Measurements from ENCODE around the gene TPM1.
A peak's percentile ranks its signal among the peaks of the same experiment; 100 is the strongest.

Gene TPM1

GRCh38 chr15:63072023-63072650, 29.6 kb downstream of the TPM1 start:
- no peak for DNase-seq

DNA sequence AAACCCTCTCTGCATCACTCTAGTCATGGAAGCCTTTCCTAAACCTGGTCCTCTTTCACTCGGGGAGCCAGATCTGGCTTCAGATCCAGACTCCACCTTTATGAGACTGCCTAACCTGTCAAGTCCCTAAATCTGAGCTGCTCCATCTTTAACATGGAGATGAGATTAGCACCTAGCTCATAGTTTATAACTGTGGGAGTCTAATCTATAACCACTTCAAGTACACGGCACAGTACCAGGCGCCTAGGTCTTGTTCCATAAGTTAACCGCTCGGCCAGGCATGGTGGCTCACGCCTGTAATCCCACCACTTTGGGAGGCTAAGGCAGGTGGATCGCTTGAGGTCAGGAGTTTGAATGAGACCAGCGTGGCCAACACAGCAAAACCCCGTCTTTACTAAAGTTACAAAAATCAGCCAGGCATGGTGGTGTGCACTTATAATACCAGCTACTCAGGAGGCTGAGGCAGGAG, 30.3 kb downstream of the TPM1 start:
- DNase-seq = no peak

- peak in 1 of 58 donors; percentile 9 for DNase-seq
Observed at GRCh38 chr15:63073497-63074172, 31.1 kb downstream of the TPM1 start.

DNA sequence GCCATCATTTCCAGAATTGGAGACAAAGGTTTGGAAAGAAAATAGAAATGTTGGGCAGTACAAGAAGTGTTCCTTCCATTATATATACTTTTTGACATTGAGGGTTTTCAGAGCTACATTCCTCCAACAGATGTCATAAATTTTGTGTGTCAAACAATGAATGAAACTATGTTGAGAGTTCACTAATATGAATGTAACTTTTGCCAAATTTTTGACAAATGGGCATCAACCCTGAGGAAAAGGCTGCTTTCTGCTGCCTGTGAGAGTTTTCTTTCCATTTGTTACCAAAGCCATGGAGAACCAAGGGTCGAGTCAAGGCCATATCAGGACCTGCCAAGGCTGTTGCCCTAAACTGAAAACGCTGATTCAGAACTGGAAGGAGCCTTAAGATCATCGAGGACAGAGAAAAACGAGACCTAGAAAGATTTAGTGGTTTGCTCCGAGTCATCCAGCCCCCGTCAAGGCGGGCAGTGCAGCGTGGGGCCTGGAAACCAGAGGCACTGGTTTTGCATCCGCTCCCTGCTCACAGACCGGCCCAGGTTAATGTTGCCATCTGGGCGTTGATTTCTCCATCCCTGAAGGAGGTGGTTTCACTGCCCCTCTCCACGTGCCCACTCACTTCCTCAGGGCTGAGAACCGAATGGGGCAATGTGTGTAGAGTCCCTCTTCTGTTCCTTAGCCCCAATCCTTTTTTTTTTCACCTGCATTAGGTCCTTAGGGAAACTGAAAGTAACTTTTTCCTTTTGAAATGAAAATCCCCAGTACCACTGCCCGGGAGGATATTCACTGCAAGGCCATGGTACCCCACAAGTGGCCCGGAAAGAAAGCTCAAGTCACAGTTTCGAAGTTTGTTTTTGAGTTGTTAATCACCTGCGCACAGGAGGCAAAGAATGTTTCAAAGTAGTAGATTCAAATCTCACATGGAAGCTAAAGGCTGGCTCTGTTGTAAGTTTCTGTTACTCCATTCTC, 32.8 kb downstream of the TPM1 start:
- DNase-seq = no peak

DNA sequence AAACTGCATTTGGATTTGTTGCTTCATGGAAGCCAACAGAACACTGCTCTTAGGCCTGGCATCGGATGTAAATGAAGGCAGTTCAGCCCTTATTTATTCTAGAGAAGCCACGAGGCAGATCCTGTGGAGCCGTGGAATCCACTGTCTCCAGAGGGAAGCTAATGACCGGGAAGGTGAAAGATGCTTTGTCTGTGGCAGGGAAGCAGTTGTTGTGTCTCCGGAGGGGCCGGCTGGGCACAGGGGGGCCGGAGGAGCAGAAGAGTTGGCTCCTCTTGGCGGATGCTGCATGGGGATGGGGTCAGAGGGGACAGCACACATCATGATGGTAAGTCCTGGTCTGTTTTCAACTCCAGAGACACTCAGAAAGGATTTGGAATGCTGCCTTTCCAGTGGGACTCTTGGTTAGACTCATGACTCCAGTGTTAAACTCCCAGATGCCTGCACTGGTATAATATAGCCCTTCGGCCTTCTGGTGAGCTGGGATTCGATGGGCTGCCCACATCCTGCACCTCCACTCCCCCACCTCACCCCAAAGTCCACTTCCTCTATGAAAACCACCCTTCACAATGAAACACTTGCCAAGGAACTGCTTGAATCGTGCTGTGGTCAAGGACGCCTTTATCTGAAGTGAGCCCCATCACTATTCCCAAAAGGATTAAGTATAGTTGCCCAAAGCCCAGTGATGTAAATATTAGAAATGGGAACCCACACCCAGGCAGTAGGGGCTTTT, 33.6 kb downstream of the TPM1 start:
- no peak for DNase-seq

GRCh38 chr15:63076714-63077046, 34.1 kb downstream of the TPM1 start:
- DNase-seq = no peak

DNA sequence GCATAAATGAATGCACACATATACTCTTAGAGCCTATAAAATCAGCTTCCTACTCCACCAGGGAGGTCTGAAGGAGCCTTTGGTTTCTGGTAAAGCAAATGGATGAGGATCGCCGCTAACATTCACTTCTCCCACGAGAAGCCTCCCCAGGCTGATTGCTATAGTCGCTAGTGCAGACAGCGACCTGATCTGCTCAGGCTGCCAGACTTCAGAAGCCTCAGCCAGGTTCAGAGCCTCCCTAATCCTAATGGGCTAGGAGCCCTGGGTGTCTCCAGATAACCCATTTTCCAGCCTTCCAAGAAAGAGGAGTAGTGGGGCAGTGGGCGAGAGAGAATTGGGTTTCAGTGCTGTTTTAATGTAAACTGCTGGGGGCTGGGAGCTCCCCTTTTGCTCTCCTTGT, 35.4 kb downstream of the TPM1 start:
- DNase-seq = no peak

GRCh38 chr15:63079947-63080626, 37.5 kb downstream of the TPM1 start:
- no peak for DNase-seq

- no peak for DNase-seq
Observed at GRCh38 chr15:63080634-63081250, 38.2 kb downstream of the TPM1 start.

DNA sequence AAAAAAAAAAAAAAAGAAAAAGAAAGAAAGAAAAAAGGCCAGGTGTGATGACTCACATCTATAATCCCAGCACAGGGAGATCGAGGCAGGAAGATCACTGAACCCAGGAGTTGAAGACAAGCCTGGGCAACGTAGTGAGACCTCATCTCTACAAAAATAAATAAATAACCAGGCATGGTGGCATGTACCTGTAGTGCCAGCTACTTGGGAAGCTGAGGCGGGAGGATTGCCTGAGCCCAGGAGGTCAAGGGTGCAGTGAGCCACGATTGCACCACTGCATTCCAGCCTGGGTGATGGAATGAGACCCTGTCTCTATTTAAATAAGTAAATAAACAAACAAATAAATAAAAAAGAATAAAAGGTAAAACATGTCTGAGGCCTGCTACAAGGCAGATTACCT, 39.8 kb downstream of the TPM1 start:
- no peak for DNase-seq

- no peak for DNase-seq
Observed at GRCh38 chr15:63083044-63083443, 40.5 kb downstream of the TPM1 start.

DNA sequence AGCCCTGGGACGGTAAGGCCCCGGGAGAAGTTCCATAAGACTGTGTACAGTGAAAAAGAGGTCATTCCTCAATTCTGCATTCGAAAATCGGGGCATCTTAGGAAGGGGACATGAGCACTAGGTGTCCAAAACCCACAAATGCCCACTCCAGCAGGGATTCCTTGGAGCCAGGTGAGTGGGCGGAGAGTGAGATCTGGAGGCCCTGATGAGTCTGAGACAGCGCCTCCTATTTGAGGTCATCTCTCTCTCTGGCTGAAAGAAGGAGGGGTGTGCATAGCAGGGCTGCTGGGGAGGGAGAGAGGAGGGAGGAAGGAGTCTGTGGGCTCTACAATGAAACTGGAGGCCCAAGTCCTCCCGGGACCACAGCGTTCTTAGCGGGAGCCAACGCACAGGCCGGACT, 41.0 kb downstream of the TPM1 start:
- no peak for DNase-seq

DNA sequence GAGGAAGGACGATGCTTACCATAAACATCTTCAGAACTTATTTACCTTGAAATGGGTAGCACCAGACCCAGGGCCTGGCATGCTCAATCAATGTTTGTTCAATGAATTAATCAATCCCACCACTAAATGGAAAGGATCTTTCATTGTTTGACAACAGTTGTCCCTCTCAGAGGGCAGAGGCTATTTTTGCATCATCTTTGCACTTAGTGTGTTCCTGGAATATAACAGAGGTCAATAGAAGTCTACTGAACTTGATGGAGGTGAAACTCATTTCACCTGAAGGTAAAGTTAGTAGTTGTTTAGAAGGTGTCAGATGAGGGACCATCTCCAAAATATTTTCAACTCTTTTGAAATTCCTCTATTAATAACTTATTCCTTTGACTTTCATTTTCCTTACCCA, 42.3 kb downstream of the TPM1 start:
- no peak for DNase-seq

GRCh38 chr15:63085289-63085688, 42.7 kb downstream of the TPM1 start:
- DNase-seq = no peak

GRCh38 chr15:63086271-63086670, 43.7 kb downstream of the TPM1 start:
- no peak for DNase-seq

- no peak for DNase-seq
Observed at GRCh38 chr15:63086947-63087346, 44.4 kb downstream of the TPM1 start.

GRCh38 chr15:63088533-63089245, 46.1 kb downstream of the TPM1 start:
- peak in 1 of 58 donors; percentile 4 for DNase-seq

- DNase-seq = no peak
Observed at GRCh38 chr15:63089260-63090043, 46.9 kb downstream of the TPM1 start.

GRCh38 chr15:63090472-63090871, 47.9 kb downstream of the TPM1 start:
- DNase-seq = no peak
